Calu3 (cell line): ENCODE data around the gene SPEF1. TPM values are rescaled to one million over a fixed set of nuclear protein-coding genes. Genes with fewer than 3 reads are reported as not detected.

Source experiments
- BruUV-seq: library from RNA; stranded (reverse); fragments of 400-500 nt; replicated peaks from 2 replicates; lab custom pipeline; 2021; lab: Mats Ljungman, UMichigan
- CTCF ChIA-PET: fragments of 300-600 bp; sonication (Branson Sonifier 250); formaldehyde crosslinking; loops from one replicate; lab custom pipeline; 2022; ENCODE audit warnings: antibody characterized with exemption; lab: Charles Lee
- DNase-seq: peaks from one replicate; pipeline ENCODE4 v3.0.0; 2022
- H3K27ac Mint-ChIP-seq: one replicate; pipeline ENCODE4 v1.8.0; 2022; ENCODE audit warnings: mixed read lengths; ENCODE audit not compliant: unreplicated experiment
- H3K27me3 Mint-ChIP-seq: one replicate; pipeline ENCODE4 v1.8.0; 2022; ENCODE audit warnings: mixed read lengths; ENCODE audit not compliant: unreplicated experiment
- H3K36me3 Mint-ChIP-seq: one replicate; pipeline ENCODE4 v1.8.0; 2022; ENCODE audit warnings: mild to moderate bottlenecking, moderate library complexity, mixed read lengths; ENCODE audit not compliant: insufficient read depth, unreplicated experiment
- H3K4me1 Mint-ChIP-seq: one replicate; pipeline ENCODE4 v1.8.0; 2022; ENCODE audit warnings: mild to moderate bottlenecking, low read depth, mixed read lengths; ENCODE audit not compliant: unreplicated experiment
- H3K4me3 Mint-ChIP-seq: one replicate; pipeline ENCODE4 v1.8.0; 2022; ENCODE audit warnings: mild to moderate bottlenecking, low read depth, moderate library complexity, mixed read lengths; ENCODE audit not compliant: unreplicated experiment
- H3K9me3 Mint-ChIP-seq: one replicate; pipeline ENCODE4 v1.8.0; 2022; ENCODE audit warnings: low read depth, mixed read lengths; ENCODE audit not compliant: unreplicated experiment
- intact Hi-C: fragments of 100-400 bp; cut with micrococcal nuclease; formaldehyde crosslinking; loops from one replicate; pipeline ENCODE4 v1.10.0; 2022; ENCODE audit not compliant: unreplicated experiment
- total RNA-seq: library from RNA; stranded (reverse); gene quantifications from 2 replicates; pipeline ENCODE4 v1.2.3, GENCODE V29; 2022
- TF ChIP-seq, protein P1 (sequence below): fragments of 200-600 bp; IDR thresholded peaks from one replicate; pipeline ENCODE4 v1.8.0; 2022; ENCODE audit warnings: antibody characterized with exemption; ENCODE audit not compliant: unreplicated experiment

SPEF1 gene
- total RNA-seq, 1 experiment from 2014 or later = 0.28 TPM

- H3K4me3 Mint-ChIP-seq = no peak overlapping the region
- TF ChIP-seq, protein P1, sequence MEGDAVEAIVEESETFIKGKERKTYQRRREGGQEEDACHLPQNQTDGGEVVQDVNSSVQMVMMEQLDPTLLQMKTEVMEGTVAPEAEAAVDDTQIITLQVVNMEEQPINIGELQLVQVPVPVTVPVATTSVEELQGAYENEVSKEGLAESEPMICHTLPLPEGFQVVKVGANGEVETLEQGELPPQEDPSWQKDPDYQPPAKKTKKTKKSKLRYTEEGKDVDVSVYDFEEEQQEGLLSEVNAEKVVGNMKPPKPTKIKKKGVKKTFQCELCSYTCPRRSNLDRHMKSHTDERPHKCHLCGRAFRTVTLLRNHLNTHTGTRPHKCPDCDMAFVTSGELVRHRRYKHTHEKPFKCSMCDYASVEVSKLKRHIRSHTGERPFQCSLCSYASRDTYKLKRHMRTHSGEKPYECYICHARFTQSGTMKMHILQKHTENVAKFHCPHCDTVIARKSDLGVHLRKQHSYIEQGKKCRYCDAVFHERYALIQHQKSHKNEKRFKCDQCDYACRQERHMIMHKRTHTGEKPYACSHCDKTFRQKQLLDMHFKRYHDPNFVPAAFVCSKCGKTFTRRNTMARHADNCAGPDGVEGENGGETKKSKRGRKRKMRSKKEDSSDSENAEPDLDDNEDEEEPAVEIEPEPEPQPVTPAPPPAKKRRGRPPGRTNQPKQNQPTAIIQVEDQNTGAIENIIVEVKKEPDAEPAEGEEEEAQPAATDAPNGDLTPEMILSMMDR = no peak
- H3K36me3 Mint-ChIP-seq = peaks cover 47% of the 10 kb centered on the region
- intact Hi-C loops = no loop called here
- CTCF ChIA-PET = no interaction called here
- peaks cover 29% of the 10 kb centered on the region for H3K27me3 Mint-ChIP-seq
- no TSS peak for BruUV-seq
- no peaks in the 10 kb centered on the region for H3K9me3 Mint-ChIP-seq
- H3K4me1 Mint-ChIP-seq = peaks cover 20% of the 10 kb centered on the region
- H3K27ac Mint-ChIP-seq = no peak overlapping the region
- peak; percentile 31 for DNase-seq
These were observed 1.8 kb upstream of the SPEF1 start for GRCh38 chr20:3783068-3783489.

GRCh38 chr20:3782597-3782996, 1.3 kb upstream of the SPEF1 start:
- intact Hi-C loops = no loop called here
- no TSS peak for BruUV-seq
- Mint-ChIP-seq H3K4me1 (peaks cover 20% of the 10 kb centered on the region), H3K9me3 (no peaks in the 10 kb centered on the region), H3K27ac (no peak overlapping the region), H3K36me3 (peaks cover 50% of the 10 kb centered on the region), H3K27me3 (peaks cover 30% of the 10 kb centered on the region), H3K4me3 (no peak overlapping the region)
- DNase-seq = no peak
- CTCF ChIA-PET = no interaction called here
- TF ChIP-seq, protein P1 = no peak

DNA sequence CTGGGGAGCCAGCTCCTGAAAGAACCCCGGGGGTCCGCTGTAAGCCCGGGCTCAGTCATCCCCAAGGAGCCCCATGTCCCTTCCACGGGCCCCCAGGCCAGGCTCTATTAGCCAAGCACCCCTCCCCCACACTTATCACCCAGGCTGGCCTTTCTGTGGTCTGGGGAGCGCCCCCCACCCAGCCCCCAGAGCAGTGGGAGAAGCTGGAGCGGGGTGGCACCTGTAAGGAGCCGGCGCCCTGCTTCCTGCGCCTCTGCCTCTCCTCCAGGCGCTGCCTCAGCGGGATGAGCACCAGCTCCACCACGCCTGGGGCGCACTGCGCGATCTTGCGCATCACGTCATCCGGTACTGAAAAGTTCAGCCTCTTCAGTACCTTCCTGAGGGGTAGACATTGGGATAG, 2.3 kb downstream of the SPEF1 start:
- peaks cover 30% of the 10 kb centered on the region for H3K27me3 Mint-ChIP-seq
- CTCF ChIA-PET = no interaction called here
- H3K9me3 Mint-ChIP-seq = no peaks in the 10 kb centered on the region
- H3K27ac Mint-ChIP-seq = no peak overlapping the region
- TF ChIP-seq, protein P1 = no peak
- no TSS peak for BruUV-seq
- peaks cover 40% of the 10 kb centered on the region for H3K36me3 Mint-ChIP-seq
- no peak for DNase-seq
- H3K4me3 Mint-ChIP-seq = peak overlapping the region; percentile 64
- intact Hi-C loops = no loop called here
- peaks cover 20% of the 10 kb centered on the region for H3K4me1 Mint-ChIP-seq

- Mint-ChIP-seq H3K27ac (no peak overlapping the region), H3K27me3 (peaks cover 30% of the 10 kb centered on the region), H3K4me3 (peak overlapping the region; percentile 64), H3K4me1 (peaks cover 11% of the 10 kb centered on the region), H3K36me3 (peaks cover 31% of the 10 kb centered on the region), H3K9me3 (no peaks in the 10 kb centered on the region)
- intact Hi-C loops = no loop called here
- TF ChIP-seq, protein P1 = no peak
- CTCF ChIA-PET = interaction anchor here (1.1 kb wide), 1 partner anchor 10 kb away, joined by 5 read pairs; the partner anchor contains the start of gene ADISSP
- peak; percentile 39 for DNase-seq
- BruUV-seq = no TSS peak
These were observed 3.3 kb downstream of the SPEF1 start for GRCh38 chr20:3777716-3778629.
